Sigmoid colon (tissue), 7 donors: ENCODE data around the gene BOD1L1. TPM values are rescaled to one million over a fixed set of nuclear protein-coding genes. Genes with fewer than 3 reads are reported as not detected.

Source experiments
- DNase-seq: peaks from one replicate; pipeline ENCODE4 v3.0.0-alpha.2; 2019
- H3K27ac ChIP-seq, 4 donors: fragments of 200-600 bp; sonication (generic); one replicate each; pipeline ENCODE4 v1.5.1; 2016 to 2019; ENCODE audit warnings: mild to moderate bottlenecking in 1 of 4
- H3K27me3 ChIP-seq, 3 donors: fragments of 200-600 bp; sonication (generic); one replicate each; pipeline ENCODE4 v1.5.1; 2019; ENCODE audit warnings: mild to moderate bottlenecking in 1 of 3
- H3K36me3 ChIP-seq, 4 donors: fragments of 200-600 bp; sonication (generic); one replicate each; pipeline ENCODE4 v1.5.1; 2016 to 2019
- H3K4me1 ChIP-seq, 4 donors: fragments of 200-600 bp; sonication (generic); one replicate each; pipeline ENCODE4 v1.5.1; 2017 to 2019
- H3K4me3 ChIP-seq, 4 donors: fragments of 200-600 bp; sonication (generic); one replicate each; pipeline ENCODE4 v1.5.1; 2017 to 2019; ENCODE audit warnings: mild to moderate bottlenecking in 2 of 4, moderate library complexity in 1 of 4
- H3K9me3 ChIP-seq, 4 donors: fragments of 200-600 bp in 3 of 4; sonication (generic) in 3 of 4; one replicate each; pipeline versions ENCODE4 v1.5.1 to v1.6.1; 2013 to 2019
- EP300 ChIP-seq, 4 donors: sonication (generic); formaldehyde crosslinking; IDR thresholded peaks; one replicate each; pipeline ENCODE4 v1.6.1; 2017; ENCODE audit warnings: antibody characterized with exemption in 4 of 4
- POLR2A ChIP-seq, 2 donors: fragments of 450-650 bp; IDR thresholded peaks; one replicate each; pipeline ENCODE4 v1.6.1; 2016; ENCODE audit warnings: antibody characterized with exemption in 2 of 2, mild to moderate bottlenecking in 2 of 2, moderate library complexity in 2 of 2
- POLR2AphosphoS5 ChIP-seq, 4 donors: sonication (generic); formaldehyde crosslinking; IDR thresholded peaks; one replicate each; pipeline ENCODE4 v1.6.1; 2017; ENCODE audit warnings: antibody characterized with exemption in 4 of 4
- WGBS, 2 donors: extraction: QIAGEN DNeasy Blood & Tissue Kit; methylation state at CpG; one replicate each; pipeline ENCODE4 v1.1.7; 2013; 5-methylcytosine and 5-hydroxymethylcytosine counted together
- intact Hi-C: fragments of 100-400 bp; cut with DNase I; formaldehyde crosslinking; loops from one replicate; pipeline ENCODE4 v1.15.1; 2023
- polyA plus RNA-seq, 3 donors: library from polyadenylated mRNA; stranded (reverse); fragments of 200-250 nt; gene quantifications; one replicate each; pipeline ENCODE4 v1.2.3, GENCODE V29; 2013
- total RNA-seq, 4 donors: library from RNA; depleted of rRNA; stranded (reverse); fragments of >200 nt; gene quantifications; one replicate each; pipeline ENCODE4 v1.1.0, GENCODE V29; 2016
- TF ChIP-seq, protein P1 (sequence below), 4 experiments: fragments of 450-650 bp in 3 of 4; fragments of 200-600 bp in 1 of 4; IDR thresholded peaks; one replicate each; pipeline ENCODE4 v1.5.1; 2016 to 2019; ENCODE audit warnings: antibody characterized with exemption in 4 of 4, mild to moderate bottlenecking in 3 of 4, moderate library complexity in 2 of 4
- donor health status: healthy with polysubstance abuse.
- donor health status: Bipolar disorder and iron deficiency.
- donor health status: healthy.

BOD1L1 gene
- total and polyA plus RNA-seq, 7 donors: 8.3 to 46.0 (median 34.3) TPM

DNA sequence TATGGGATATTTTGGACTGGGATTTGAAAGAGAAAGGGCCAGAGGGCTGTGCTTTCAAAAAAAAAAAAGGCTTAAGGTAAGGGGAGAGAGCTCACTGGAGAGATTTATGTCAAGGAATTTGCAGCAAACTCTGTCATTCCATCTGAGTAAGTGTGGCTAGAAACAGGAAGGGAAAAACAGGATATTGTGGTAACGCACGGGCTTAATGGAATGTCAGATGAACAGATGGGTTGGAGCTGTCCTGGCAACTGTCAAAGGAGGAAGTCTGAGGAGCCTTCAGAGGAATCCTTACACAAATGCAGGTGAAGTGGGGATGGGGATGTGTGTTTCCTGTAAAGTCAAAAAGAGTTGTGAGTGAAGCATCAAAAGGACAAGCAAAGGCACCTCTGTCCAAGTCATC is 68.1 kb downstream of the BOD1L1 start:
- Histone ChIP-seq H3K4me3 (no peak overlapping the region), H3K4me1 (no peaks in the 10 kb centered on the region), H3K27me3 (no peaks in the 10 kb centered on the region), H3K27ac (no peak overlapping the region), H3K9me3 (no peaks in the 10 kb centered on the region), H3K36me3 (no peaks in the 10 kb centered on the region)
- intact Hi-C loops: no loop called here
- WGBS, 2 donors: 28 to 51% methylated on average over 2 of the region's 2 CpGs
- TF ChIP-seq POLR2AphosphoS5 (IDR thresholded peaks at IDR 0.05) (no peak), POLR2A (IDR thresholded peaks at IDR 0.05) (no peak), EP300 (IDR thresholded peaks at IDR 0.05) (no peak)
- TF ChIP-seq, protein P1, sequence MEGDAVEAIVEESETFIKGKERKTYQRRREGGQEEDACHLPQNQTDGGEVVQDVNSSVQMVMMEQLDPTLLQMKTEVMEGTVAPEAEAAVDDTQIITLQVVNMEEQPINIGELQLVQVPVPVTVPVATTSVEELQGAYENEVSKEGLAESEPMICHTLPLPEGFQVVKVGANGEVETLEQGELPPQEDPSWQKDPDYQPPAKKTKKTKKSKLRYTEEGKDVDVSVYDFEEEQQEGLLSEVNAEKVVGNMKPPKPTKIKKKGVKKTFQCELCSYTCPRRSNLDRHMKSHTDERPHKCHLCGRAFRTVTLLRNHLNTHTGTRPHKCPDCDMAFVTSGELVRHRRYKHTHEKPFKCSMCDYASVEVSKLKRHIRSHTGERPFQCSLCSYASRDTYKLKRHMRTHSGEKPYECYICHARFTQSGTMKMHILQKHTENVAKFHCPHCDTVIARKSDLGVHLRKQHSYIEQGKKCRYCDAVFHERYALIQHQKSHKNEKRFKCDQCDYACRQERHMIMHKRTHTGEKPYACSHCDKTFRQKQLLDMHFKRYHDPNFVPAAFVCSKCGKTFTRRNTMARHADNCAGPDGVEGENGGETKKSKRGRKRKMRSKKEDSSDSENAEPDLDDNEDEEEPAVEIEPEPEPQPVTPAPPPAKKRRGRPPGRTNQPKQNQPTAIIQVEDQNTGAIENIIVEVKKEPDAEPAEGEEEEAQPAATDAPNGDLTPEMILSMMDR (IDR thresholded peaks at IDR 0.05): no peak
- DNase-seq: no peak

DNA sequence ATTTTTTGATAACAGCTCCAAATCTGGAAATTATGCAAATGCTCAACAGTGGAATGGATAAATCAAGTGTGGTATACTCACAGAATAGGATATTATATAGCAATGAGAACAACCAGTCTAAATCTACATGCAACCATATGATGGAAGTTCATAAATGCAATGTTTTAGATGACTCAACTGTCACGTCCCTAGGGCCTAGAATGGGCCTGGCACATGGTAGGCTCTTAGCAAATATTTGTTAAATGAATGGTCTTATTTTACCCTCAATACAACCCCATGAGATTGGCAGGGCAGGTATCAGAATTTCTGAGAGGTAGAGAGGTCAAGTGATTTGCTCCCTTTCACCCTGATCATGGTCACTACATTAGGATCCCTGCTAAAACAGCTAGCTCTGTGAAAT is 68.6 kb downstream of the BOD1L1 start:
- no peaks in the 10 kb centered on the region for H3K4me1 ChIP-seq
- no peak overlapping the region for H3K4me3 ChIP-seq
- H3K36me3 ChIP-seq: no peaks in the 10 kb centered on the region
- TF ChIP-seq EP300 (IDR thresholded peaks at IDR 0.05): no peak
- TF ChIP-seq, protein P1 (IDR thresholded peaks at IDR 0.05): no peak
- TF ChIP-seq POLR2A (IDR thresholded peaks at IDR 0.05): no peak
- no peak for TF ChIP-seq POLR2AphosphoS5 (IDR thresholded peaks at IDR 0.05)
- whole genome bisulfite sequencing, 2 donors: 46 to 73% methylated on average over 1 of the region's 1 CpG
- no peaks in the 10 kb centered on the region for H3K9me3 ChIP-seq
- no peaks in the 10 kb centered on the region for H3K27me3 ChIP-seq
- no peak for DNase-seq
- no peak overlapping the region for H3K27ac ChIP-seq
- intact Hi-C loops: no loop called here

DNA sequence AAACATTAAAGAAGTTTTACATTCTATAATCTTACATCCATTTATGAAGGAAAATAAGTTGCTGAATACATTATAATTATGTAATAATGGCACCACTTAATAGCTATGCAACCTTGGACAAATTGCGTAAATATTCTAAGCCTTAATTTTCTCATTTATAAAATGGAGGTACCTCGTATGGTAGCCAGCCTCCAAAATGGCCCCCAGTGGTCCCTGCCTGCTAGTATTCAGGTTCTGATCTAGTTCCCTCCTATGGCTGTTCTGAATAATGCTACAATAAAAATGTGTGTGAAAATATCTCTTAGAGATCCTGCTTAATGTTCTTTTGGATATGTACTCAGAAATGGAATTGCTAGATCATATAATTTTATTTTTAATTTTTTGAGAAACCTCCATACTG is 72.2 kb downstream of the BOD1L1 start:
- no peak for DNase-seq
- Histone ChIP-seq H3K36me3 (no peaks in the 10 kb centered on the region), H3K4me3 (no peak overlapping the region), H3K27me3 (no peaks in the 10 kb centered on the region), H3K27ac (no peak overlapping the region), H3K4me1 (no peaks in the 10 kb centered on the region), H3K9me3 (no peaks in the 10 kb centered on the region)
- intact Hi-C loops: no loop called here
- 80 to 88% methylated on average over 2 of the region's 2 CpGs for WGBS, 2 donors
- TF ChIP-seq EP300 (IDR thresholded peaks at IDR 0.05) (no peak), POLR2A (IDR thresholded peaks at IDR 0.05) (no peak), POLR2AphosphoS5 (IDR thresholded peaks at IDR 0.05) (no peak)
- TF ChIP-seq, protein P1 (IDR thresholded peaks at IDR 0.05): no peak

DNA sequence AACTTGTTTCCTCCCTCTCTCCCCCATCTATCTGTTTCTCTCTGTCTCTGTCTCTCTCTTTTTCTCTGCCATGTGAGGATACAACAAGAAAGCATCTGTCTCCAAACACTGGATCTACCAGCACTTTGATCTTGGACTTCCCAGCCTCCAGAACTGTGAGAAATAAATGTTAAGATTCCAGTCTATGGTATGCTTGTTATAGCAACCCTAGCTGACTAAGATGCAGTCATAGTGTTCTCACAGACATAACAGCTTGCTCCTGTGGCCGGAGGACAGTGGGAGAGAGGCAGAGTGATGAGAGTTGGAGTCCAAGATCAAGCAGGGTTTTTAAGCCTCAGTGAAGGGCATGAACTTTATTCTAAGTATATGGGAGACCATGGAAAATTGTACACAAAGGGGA is 74.4 kb downstream of the BOD1L1 start:
- no peak for TF ChIP-seq EP300 (IDR thresholded peaks at IDR 0.05)
- TF ChIP-seq, protein P1 (IDR thresholded peaks at IDR 0.05): no peak
- TF ChIP-seq POLR2AphosphoS5 (IDR thresholded peaks at IDR 0.05): no peak
- Histone ChIP-seq H3K9me3 (no peaks in the 10 kb centered on the region), H3K36me3 (no peaks in the 10 kb centered on the region), H3K27ac (no peak overlapping the region), H3K27me3 (peaks cover 0 to 14% (median 0%) of the 10 kb centered on the region in 3 donors), H3K4me1 (peaks cover 0 to 13% (median 11%) of the 10 kb centered on the region in 4 donors), H3K4me3 (no peak overlapping the region)
- no peak for DNase-seq
- WGBS, 2 donors: 76 to 88% methylated on average over 1 of the region's 1 CpG
- intact Hi-C loops: no loop called here

DNA sequence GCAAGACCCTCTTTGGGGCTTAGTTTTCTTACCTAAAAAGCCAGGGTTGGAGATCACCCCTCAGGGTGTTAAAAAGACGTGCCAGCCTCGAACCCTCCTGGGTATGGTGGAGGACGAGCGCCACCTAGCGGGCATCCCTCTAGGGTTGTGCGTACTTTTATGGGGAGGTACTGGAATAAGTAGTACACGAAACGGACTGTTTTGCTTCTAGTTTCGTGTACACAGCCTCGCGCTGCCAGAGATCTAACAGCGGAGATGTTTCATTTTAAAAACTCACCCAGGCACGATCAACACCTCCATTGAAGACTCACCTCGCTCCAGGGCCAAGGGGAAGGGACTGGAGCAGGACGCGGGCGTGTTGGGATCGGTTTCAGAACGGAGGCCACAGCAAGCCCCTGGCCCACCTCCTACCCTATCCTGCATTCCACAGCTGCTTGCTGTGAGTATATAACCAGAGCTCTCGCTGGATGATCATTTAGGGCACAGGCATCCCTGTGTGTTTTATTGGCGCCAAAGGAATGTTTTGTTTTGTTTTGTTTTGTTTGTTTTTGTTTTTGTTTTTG is 78.5 kb downstream of the BOD1L1 start:
- H3K9me3 ChIP-seq: no peaks in the 10 kb centered on the region
- WGBS, 2 donors: 7% methylated on average over 21 of the region's 21 CpGs
- H3K36me3 ChIP-seq: no peaks in the 10 kb centered on the region
- DNase-seq: peak; percentile 92
- peaks cover 0 to 49% (median 36%) of the 10 kb centered on the region in 4 donors for H3K4me1 ChIP-seq
- peak overlapping the region in 3 of 4 donors; percentile 27 to 47 (median 42) for H3K4me3 ChIP-seq
- H3K27me3 ChIP-seq: peaks cover 3 to 45% (median 16%) of the 10 kb centered on the region in 3 donors
- intact Hi-C loops: loop anchor here (1.0 to 10.0 kb wide), 4 partner anchors 250 to 820 kb away; no protein-coding TSS in a partner anchor
- H3K27ac ChIP-seq: peak overlapping the region in 2 of 4 donors; percentile 94 to 96
- TF ChIP-seq, protein P1 (IDR thresholded peaks at IDR 0.05): peak; percentile 80 to 88 (median 86)
- TF ChIP-seq POLR2A (IDR thresholded peaks at IDR 0.05) (no peak), POLR2AphosphoS5 (IDR thresholded peaks at IDR 0.05) (no peak)
